ENCODE measurements around the gene SDF2L1. TPM values are rescaled to one million over a fixed set of nuclear protein-coding genes. Genes with fewer than 3 reads are reported as not detected.
"Not testable (repeated sequence)": the region's sequence is repeated elsewhere in the genome, so short reads cannot be mapped to it uniquely, and the experiment has no call there.

SDF2L1 gene
- total RNA-seq, 2 donors from 2014 or later: 15.3 to 48.5 TPM

GRCh38 chr22:21611210-21611977, 30.7 kb upstream of the SDF2L1 start:
- Mint-ChIP-seq H3K27ac (peak overlapping the region; percentile 16), H3K4me3 (no peak overlapping the region), H3K4me1 (peaks cover 30% of the 10 kb centered on the region), H3K9me3 (no peaks in the 10 kb centered on the region), H3K36me3 (ENCODE audit: low read depth) (peaks cover 86% of the 10 kb centered on the region), H3K27me3 (no peaks in the 10 kb centered on the region)
- ATAC-seq (replicated peaks): no peak

GRCh38 chr22:21612858-21613257, 29.2 kb upstream of the SDF2L1 start:
- H3K27me3 Mint-ChIP-seq: no peaks in the 10 kb centered on the region
- H3K4me1 Mint-ChIP-seq: peaks cover 21% of the 10 kb centered on the region
- H3K36me3 Mint-ChIP-seq (ENCODE audit: low read depth): peaks cover 94% of the 10 kb centered on the region
- no peak overlapping the region for H3K27ac Mint-ChIP-seq
- no peak for ATAC-seq (replicated peaks)
- H3K9me3 Mint-ChIP-seq: no peaks in the 10 kb centered on the region
- H3K4me3 Mint-ChIP-seq: no peak overlapping the region

- no peak for ATAC-seq (replicated peaks)
- no peaks in the 10 kb centered on the region for H3K9me3 Mint-ChIP-seq
- H3K4me3 Mint-ChIP-seq: no peak overlapping the region
- H3K36me3 Mint-ChIP-seq (ENCODE audit: low read depth): peaks cover 91% of the 10 kb centered on the region
- H3K4me1 Mint-ChIP-seq: peaks cover 20% of the 10 kb centered on the region
- H3K27ac Mint-ChIP-seq: peak overlapping the region; percentile 25
- H3K27me3 Mint-ChIP-seq: no peaks in the 10 kb centered on the region
These were observed 28.4 kb upstream of the SDF2L1 start for GRCh38 chr22:21613553-21614233.

GRCh38 chr22:21615731-21616130, 26.4 kb upstream of the SDF2L1 start:
- ATAC-seq (replicated peaks): no peak
- H3K4me3 Mint-ChIP-seq: no peak overlapping the region
- peaks cover 17% of the 10 kb centered on the region for H3K4me1 Mint-ChIP-seq
- no peaks in the 10 kb centered on the region for H3K27me3 Mint-ChIP-seq
- peaks cover 78% of the 10 kb centered on the region for H3K36me3 Mint-ChIP-seq (ENCODE audit: low read depth)
- peak overlapping the region; percentile 73 for H3K27ac Mint-ChIP-seq
- no peaks in the 10 kb centered on the region for H3K9me3 Mint-ChIP-seq

- H3K27me3 Mint-ChIP-seq; H3K9me3 Mint-ChIP-seq; H3K27ac Mint-ChIP-seq; H3K4me3 Mint-ChIP-seq; ATAC-seq (replicated peaks): not testable (repeated sequence)
- Mint-ChIP-seq H3K4me1 (peaks cover 16% of the 10 kb centered on the region), H3K36me3 (ENCODE audit: low read depth) (peaks cover 78% of the 10 kb centered on the region)
These were observed 24.8 kb upstream of the SDF2L1 start for GRCh38 chr22:21617337-21617736.

- Mint-ChIP-seq H3K9me3 (no peaks in the 10 kb centered on the region), H3K27ac (no peak overlapping the region), H3K36me3 (ENCODE audit: low read depth) (peaks cover 65% of the 10 kb centered on the region), H3K4me3 (no peak overlapping the region), H3K27me3 (no peaks in the 10 kb centered on the region), H3K4me1 (peaks cover 3% of the 10 kb centered on the region)
- no peak for ATAC-seq (replicated peaks)
These were observed 21.1 kb upstream of the SDF2L1 start for GRCh38 chr22:21621025-21621424.

GRCh38 chr22:21622011-21622918, 19.8 kb upstream of the SDF2L1 start:
- Mint-ChIP-seq H3K36me3 (ENCODE audit: low read depth) (peaks cover 67% of the 10 kb centered on the region), H3K4me3 (no peak overlapping the region), H3K9me3 (no peaks in the 10 kb centered on the region), H3K27ac (peak overlapping the region; percentile 82), H3K4me1 (peaks cover 10% of the 10 kb centered on the region), H3K27me3 (no peaks in the 10 kb centered on the region)
- no peak for ATAC-seq (replicated peaks)

- no peak for ATAC-seq (replicated peaks)
- Mint-ChIP-seq H3K27me3 (no peaks in the 10 kb centered on the region), H3K36me3 (ENCODE audit: low read depth) (peaks cover 69% of the 10 kb centered on the region), H3K27ac (peak overlapping the region; percentile 82), H3K9me3 (no peaks in the 10 kb centered on the region), H3K4me3 (no peak overlapping the region), H3K4me1 (peaks cover 14% of the 10 kb centered on the region)
These were observed 19.0 kb upstream of the SDF2L1 start for GRCh38 chr22:21622919-21623647.

GRCh38 chr22:21623648-21623970, 18.5 kb upstream of the SDF2L1 start:
- H3K27ac Mint-ChIP-seq: no peak overlapping the region
- no peaks in the 10 kb centered on the region for H3K27me3 Mint-ChIP-seq
- H3K4me1 Mint-ChIP-seq: peaks cover 18% of the 10 kb centered on the region

GRCh38 chr22:21624120-21624879, 17.8 kb upstream of the SDF2L1 start:
- Mint-ChIP-seq H3K27me3 (no peaks in the 10 kb centered on the region), H3K4me3 (no peak overlapping the region), H3K36me3 (ENCODE audit: low read depth) (peaks cover 78% of the 10 kb centered on the region), H3K27ac (peak overlapping the region; percentile 64), H3K9me3 (no peaks in the 10 kb centered on the region), H3K4me1 (peaks cover 18% of the 10 kb centered on the region)
- no peak for ATAC-seq (replicated peaks)

More at GRCh38 chr22:21623648-21623970, 18.5 kb upstream of the SDF2L1 start:
- H3K36me3 Mint-ChIP-seq (ENCODE audit: low read depth): peaks cover 74% of the 10 kb centered on the region
- H3K4me3 Mint-ChIP-seq: no peak overlapping the region
- no peak for ATAC-seq (replicated peaks)
- H3K9me3 Mint-ChIP-seq: no peaks in the 10 kb centered on the region

GRCh38 chr22:21624880-21625791, 17.0 kb upstream of the SDF2L1 start:
- ATAC-seq (replicated peaks): no peak
- Mint-ChIP-seq H3K4me1 (peaks cover 18% of the 10 kb centered on the region), H3K27me3 (no peaks in the 10 kb centered on the region), H3K9me3 (no peaks in the 10 kb centered on the region), H3K4me3 (no peak overlapping the region), H3K27ac (peak overlapping the region; percentile 64), H3K36me3 (ENCODE audit: low read depth) (peaks cover 75% of the 10 kb centered on the region)

- H3K9me3 Mint-ChIP-seq: no peaks in the 10 kb centered on the region
- H3K36me3 Mint-ChIP-seq (ENCODE audit: low read depth): peaks cover 67% of the 10 kb centered on the region
- no peaks in the 10 kb centered on the region for H3K27me3 Mint-ChIP-seq
- H3K4me3 Mint-ChIP-seq: peak overlapping the region; percentile 87
- no peak for ATAC-seq (replicated peaks)
- peak overlapping the region; percentile 76 for H3K27ac Mint-ChIP-seq
- H3K4me1 Mint-ChIP-seq: peaks cover 18% of the 10 kb centered on the region
These were observed 15.9 kb upstream of the SDF2L1 start for GRCh38 chr22:21626073-21626734.

Data from activated T-helper 17 cell treated with anti-CD3 and anti-CD28 coated beads, Interleukin-2, amount 50 U/mL, for 72 hours (primary cell).